A549 (cell line): ENCODE measurements around the gene PREPL.

ENCODE experiments used
- TF ChIP-seq, protein P1 (sequence below): fragments of 450-650 bp; IDR thresholded peaks from 2 replicates; pipeline ENCODE4 v1.6.1; 2014; ENCODE audit warnings: antibody characterized with exemption
- TF ChIP-seq, protein P2 (sequence below): IDR thresholded peaks from 2 replicates; pipeline ENCODE4 v1.6.1; 2012

GRCh38 chr2:44358503-44358902, 2.8 kb downstream of the PREPL start:
- TF ChIP-seq, protein P1, sequence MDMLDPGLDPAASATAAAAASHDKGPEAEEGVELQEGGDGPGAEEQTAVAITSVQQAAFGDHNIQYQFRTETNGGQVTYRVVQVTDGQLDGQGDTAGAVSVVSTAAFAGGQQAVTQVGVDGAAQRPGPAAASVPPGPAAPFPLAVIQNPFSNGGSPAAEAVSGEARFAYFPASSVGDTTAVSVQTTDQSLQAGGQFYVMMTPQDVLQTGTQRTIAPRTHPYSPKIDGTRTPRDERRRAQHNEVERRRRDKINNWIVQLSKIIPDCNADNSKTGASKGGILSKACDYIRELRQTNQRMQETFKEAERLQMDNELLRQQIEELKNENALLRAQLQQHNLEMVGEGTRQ = no peak
- TF ChIP-seq, protein P2, sequence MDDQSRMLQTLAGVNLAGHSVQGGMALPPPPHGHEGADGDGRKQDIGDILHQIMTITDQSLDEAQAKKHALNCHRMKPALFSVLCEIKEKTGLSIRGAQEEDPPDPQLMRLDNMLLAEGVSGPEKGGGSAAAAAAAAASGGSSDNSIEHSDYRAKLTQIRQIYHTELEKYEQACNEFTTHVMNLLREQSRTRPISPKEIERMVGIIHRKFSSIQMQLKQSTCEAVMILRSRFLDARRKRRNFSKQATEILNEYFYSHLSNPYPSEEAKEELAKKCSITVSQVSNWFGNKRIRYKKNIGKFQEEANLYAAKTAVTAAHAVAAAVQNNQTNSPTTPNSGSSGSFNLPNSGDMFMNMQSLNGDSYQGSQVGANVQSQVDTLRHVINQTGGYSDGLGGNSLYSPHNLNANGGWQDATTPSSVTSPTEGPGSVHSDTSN = no peak
